C4-2B (cell line): Measurements from ENCODE around the gene CENPB.
"Not testable (repeated sequence)": the region's sequence is repeated elsewhere in the genome, so short reads cannot be mapped to it uniquely, and the experiment has no call there.

Experiments
- H3K27ac ChIP-seq: fragments of 450-650 bp; 2 replicates; pipeline ENCODE4 v1.5.1; 2017
- CTCF ChIP-seq: fragments of 450-650 bp; conservative IDR thresholded peaks from 2 replicates; pipeline ENCODE4 v1.5.1; 2017; ENCODE audit warnings: mild to moderate bottlenecking
- ZFX ChIP-seq: fragments of 450-650 bp; IDR thresholded peaks from 2 replicates; pipeline ENCODE4 v1.6.1; 2017

The CENPB gene

GRCh38 chr20:3795511-3796468, 9.2 kb upstream of the CENPB start, which contains the start of gene CDC25B:
Gene CDC25B, plus strand, starts transcription at chr20:3796310. Its CDS starts 222 bp downstream, at chr20:3796532.
- TF ChIP-seq ZFX (no peak), CTCF (no peak; the same call in 1 of the 2 replicates)

GRCh38 chr20:3794701-3795420, 8.3 kb upstream of the CENPB start:
- H3K27ac ChIP-seq, result peak overlapping the region; percentile 83
- no peak for TF ChIP-seq CTCF
- no peak for TF ChIP-seq ZFX

More at GRCh38 chr20:3795511-3796468, 9.2 kb upstream of the CENPB start, which contains the start of gene CDC25B:
- peak within 1 kb of the TSS; percentile 83 for H3K27ac ChIP-seq

GRCh38 chr20:3794168-3794567, 7.6 kb upstream of the CENPB start:
- not testable (repeated sequence) for H3K27ac ChIP-seq

- not testable (repeated sequence) for H3K27ac ChIP-seq
These were observed 2.7 kb upstream of the CENPB start for GRCh38 chr20:3789201-3789600.

- no peak for TF ChIP-seq ZFX
- no peak for TF ChIP-seq CTCF
- no peak overlapping the region for H3K27ac ChIP-seq
These were observed 2.2 kb upstream of the CENPB start for GRCh38 chr20:3788685-3789155.

GRCh38 chr20:3787324-3788014, 929 bp upstream of the CENPB start:
- H3K27ac ChIP-seq, result no peak overlapping the region
- TF ChIP-seq ZFX, result no peak
- TF ChIP-seq CTCF, result no peak

GRCh38 chr20:3786126-3786484, 435 bp downstream of the CENPB start:
- H3K27ac ChIP-seq, result peak overlapping the region; percentile 94

More at GRCh38 chr20:3786126-3786484, 435 bp downstream of the CENPB start:
- TF ChIP-seq CTCF (no peak), ZFX (no peak)
